HG02943 (cell line): ENCODE results near the gene SLAMF7.
"Not testable (repeated sequence)": the region's sequence is repeated elsewhere in the genome, so short reads cannot be mapped to it uniquely, and the experiment has no call there.

Source experiments
- ATAC-seq: cut with Tn5 transposase; IDR thresholded peaks from one replicate; pipeline ENCODE4 v1.9.1; 2021; ENCODE audit warnings: mild to moderate bottlenecking, low read depth, moderate library complexity; ENCODE audit not compliant: unreplicated experiment

The SLAMF7 gene, protein sequence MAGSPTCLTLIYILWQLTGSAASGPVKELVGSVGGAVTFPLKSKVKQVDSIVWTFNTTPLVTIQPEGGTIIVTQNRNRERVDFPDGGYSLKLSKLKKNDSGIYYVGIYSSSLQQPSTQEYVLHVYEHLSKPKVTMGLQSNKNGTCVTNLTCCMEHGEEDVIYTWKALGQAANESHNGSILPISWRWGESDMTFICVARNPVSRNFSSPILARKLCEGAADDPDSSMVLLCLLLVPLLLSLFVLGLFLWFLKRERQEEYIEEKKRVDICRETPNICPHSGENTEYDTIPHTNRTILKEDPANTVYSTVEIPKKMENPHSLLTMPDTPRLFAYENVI

DNA sequence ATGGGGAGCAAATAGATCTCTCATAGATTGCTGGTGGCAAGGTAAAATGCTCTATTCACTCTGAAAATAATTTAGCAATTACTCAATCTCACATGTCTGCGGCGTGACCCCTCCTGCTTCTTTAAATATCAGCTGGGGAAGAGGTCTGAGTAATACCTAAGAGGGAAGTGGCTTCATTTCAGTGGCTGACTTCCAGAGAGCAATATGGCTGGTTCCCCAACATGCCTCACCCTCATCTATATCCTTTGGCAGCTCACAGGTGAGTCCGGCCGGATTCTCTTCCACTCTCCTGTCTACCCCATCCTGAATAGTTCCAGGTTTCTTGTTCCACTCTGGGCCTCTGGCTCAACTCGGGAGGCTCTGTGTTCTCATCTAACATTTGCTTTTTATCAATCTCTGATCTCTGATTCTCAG, at the start of gene SLAMF7:
Gene SLAMF7, plus strand, starts transcription at position 150 of the 414 bp plus-strand sequence. Its CDS starts 55 bp downstream, at position 205.
- ATAC-seq: peak; percentile 55

DNA sequence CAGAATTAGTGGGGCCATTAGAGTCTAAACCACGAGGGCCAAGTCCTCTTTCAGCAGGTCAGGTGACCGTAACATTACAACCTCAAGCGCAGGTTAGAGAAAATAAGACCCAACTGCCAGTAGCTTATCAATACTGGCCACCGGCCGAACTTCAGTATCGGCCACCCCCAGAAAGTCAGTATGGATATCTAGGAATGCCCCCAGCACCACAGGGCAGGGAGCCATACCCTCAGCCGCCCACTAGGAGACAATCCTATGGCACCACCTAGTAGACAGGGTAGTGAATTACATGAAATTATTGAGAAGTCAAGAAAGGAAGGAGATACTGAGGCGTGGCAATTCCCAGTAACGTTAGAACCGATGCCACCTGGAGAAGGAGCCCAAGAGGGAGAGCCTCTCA, 46.7 kb upstream of the SLAMF7 start:
- not testable (repeated sequence) for ATAC-seq

DNA sequence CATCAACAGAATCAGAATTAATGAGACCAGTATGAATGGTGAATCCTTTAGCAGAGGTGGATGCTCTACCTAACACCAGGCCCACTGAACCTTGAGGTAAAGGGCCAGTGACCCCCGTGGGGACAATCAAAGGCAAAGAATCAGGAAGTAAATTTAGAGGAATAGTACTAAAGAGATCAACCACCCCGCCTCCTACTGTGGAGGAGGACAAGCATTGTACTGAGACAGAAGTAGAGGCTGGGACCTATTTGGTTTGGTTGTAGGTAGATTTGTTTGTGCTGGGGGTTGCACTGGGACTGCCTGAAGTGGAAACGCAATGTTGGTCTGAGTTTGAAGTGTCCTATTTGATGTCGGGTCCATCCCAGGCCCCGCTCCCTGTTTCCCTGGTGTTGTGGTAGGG, 36.9 kb upstream of the SLAMF7 start:
- no peak for ATAC-seq

DNA sequence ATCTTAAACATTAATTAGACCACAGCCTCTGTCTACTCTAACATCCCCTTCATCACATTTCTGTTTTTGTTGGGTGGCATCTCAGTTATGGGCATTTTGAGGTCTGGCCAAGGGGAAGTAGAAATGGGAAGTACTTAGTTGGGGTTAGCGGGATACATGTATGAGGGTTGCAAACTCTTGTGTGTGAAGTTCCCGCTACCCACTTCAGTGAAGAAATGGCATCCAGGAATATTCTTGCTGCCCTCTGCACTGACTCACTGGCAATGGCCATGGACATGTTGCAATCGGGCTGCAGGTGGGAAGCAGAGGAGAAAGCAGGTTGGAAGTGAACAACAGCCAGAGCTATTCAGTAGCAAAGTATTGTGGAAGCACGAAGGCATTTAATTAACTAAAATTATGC, 34.8 kb upstream of the SLAMF7 start:
- ATAC-seq: no peak

DNA sequence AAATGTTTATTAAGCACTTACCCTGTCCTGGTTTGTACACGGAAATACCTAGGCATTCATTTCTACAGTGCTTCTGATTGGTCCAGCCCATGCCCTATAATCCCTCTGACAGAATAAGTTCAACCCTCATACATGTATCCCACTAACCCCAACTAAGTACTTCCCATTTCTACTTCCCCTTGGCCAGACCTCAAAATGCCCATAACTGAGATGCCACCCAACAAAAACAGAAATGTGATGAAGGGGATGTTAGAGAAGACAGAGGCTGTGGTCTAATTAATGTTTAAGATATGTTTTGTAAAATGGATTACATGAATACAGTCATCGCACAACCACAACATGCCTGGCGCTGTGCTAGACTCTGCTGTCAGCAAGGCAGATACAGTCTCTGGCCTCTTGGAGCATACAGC, 33.8 kb upstream of the SLAMF7 start:
- not testable (repeated sequence) for ATAC-seq

DNA sequence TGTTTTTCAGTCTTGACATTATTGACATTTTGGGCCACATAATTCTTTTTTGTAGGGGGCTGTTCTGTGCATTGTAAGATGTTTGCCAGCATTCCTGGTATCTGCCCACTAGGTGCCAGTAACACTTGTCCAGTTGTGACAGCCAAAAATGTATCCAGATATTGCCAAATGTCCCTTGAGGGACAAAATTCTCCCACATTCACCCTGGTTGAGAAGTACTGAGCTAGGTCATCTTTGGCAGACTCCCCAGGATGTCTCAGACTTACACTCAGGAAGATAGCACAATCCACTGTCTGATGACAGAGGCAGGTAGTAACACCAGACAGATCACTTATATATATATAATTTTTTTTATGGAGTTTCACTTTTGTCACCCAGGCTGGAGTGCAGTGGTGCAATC, 33.3 kb upstream of the SLAMF7 start:
- ATAC-seq: no peak

DNA sequence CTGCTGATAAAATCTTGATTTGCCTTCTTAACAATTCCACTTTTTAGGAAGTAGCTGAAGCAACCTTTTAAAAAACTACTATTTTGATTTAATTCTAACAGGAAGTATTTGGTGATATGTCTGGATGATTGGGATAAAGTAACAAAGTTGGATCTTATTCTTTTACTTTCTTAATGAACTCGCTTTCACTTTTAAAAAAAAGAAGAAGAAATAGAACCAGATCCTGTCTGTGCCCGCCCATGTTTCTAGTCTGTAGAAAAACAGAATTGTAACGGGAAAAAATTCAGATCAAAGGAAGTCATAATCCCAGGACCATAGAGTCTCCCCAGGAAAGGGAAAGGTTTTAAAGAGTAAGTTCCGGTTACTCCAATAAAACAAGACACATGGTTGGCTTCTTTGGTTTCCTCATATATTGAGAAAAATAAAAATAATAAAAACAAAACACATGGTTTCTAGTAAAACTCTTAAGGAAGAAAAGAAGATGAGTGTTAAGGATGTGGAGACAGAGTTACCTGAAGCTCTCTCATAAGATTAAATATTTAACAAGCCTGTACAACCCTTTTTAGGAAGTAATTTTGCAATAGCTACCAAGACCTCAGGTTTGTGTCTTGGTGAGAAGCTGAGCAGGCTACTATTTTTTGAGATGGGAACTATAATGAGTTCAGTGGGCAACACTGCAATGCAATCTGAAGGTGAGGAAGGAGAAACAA, 32.4 kb upstream of the SLAMF7 start:
- ATAC-seq: no peak

DNA sequence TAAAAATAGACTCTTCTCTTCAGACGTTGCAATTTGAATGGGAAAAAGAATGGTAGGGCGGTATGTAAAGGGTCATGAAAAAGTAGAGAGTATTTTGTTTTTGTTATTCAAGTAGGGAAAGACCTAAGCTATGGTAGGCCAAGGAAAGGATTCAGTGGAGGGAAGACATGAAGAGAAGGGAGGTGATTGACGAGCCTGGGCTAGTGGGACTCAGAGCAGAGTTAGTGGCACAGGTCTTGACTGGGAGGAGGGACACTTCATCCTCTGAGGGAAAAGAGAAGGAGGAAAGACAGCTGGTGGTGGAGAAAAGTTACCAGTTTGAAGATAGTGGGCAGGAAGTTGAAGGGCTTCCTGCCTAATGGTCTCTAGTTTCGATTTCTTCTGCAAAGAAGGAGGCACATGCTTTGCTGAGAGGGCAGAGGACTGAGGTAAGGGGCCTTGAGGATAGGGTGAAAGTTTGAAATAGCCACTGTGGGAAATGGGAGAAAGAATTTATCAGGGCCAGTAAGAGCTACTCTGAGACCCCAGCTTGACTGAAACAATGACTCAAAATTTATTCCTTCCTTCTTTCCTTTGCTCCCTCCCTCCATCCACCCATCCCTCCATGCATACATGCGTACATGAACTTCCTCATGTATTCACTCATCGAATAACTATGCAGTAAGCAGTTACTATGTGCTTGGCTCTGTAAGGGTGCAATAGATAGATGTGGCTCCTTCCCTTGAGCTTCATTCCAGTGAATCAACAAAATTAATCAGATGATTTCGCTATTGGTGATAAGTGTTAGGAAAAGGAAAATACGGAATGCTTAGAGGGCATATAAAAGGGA, 31.6 kb upstream of the SLAMF7 start:
- ATAC-seq: no peak

DNA sequence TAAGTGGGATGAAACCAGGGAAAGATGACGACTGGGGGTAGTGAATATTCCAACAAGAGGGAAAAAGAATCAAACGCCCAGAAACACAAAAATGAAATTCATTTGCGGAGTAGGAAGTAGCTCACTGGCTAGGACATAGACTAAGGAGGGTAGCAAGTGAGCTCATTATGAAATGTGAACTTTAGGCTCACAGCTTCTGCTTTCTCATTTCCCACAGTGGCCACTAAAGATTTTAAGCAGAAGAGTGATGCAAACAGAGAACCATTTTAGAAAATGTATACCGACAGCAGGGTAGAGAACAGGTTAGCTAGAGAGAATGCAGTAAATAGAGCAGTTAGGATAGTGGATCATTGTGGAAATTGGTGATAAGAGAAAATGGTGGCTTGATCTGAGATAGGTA, 30.9 kb upstream of the SLAMF7 start:
- no peak for ATAC-seq

DNA sequence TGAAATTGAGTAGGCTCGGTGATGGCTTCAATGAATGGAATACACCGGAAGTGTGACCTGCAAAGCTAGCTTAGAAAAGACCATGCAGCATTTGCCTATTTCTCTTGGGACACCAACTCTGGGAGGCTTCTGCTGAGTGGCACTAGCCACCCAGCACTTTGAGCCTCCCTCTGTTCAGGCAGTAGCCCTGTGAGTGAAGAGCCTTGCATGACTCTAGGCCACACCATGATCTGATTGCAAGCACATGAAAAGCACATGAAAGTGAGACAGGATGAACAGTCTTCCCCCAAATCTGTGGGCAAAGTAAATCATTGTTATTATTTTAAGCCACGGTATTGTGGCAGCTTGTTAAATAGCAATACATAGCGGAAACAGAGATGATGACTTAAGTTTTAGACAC, 30.2 kb upstream of the SLAMF7 start:
- peak; percentile 34 for ATAC-seq

DNA sequence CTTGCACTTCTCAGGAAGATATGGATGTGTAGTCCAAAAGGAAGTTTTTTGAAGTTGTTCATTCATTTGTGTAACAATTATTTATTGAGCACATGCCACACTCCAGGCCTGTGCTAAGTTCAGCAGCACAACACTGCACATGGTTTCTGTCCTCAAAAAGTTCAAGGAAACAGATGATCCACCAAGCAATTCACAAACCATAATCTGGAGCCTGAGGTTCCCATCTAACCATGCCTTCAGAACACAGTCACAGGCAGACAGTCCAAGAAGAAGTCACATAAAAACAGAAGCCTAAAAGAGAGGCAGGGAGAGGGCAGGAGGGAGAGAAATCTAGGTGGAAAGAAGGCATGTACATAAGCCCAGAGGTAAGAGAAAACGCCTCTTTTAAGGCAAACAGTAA, 29.3 kb upstream of the SLAMF7 start:
- no peak for ATAC-seq

DNA sequence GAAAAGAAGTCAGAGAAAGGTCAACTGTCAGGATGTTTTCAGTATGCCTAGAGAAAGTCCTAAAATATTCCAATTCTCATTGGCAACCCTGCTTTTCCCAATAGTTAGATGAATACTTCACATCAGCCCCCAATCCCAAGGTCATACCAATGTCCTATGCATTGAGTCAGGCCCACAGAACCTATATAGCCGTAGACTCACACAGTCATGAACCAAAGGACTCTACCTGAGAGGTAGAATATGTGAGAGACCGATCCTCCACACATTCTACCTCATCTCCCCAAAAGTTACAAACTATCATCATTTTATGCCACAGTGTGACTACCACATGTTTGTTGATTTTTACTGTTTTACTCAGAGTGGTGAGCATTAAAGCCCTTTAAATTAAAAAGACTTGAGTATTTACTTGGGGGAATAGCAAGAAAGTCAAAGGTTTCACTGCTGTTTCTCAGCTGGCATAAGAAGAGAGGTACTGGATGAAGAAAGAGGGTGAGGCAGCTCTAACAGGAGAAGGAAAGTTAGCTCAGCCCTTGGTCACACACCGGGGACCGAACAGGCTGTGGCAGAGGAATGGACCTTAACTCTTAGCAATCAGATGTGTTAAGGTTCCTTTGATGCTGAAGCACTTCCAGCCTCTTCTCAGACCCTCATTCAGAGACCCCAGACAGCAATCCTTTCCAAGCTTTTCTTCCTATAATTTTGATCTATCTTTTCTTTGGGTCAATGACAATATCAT, 28.4 kb upstream of the SLAMF7 start:
- no peak for ATAC-seq

DNA sequence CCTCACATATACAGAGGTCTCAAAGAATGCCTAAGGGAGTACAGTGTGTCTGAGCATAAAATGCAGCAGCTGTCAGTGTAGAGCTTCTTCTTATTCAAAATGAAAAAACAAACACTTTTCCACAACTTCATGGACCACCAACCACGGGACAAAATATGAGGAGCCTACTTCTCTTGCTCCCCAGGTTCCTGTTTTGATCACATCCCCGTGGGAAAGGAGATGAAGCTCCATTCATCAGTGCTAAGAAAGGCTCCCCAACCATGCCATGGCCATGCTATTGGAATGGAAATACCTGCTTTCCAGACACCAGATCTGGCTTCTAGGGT, 27.8 kb upstream of the SLAMF7 start:
- ATAC-seq: no peak

DNA sequence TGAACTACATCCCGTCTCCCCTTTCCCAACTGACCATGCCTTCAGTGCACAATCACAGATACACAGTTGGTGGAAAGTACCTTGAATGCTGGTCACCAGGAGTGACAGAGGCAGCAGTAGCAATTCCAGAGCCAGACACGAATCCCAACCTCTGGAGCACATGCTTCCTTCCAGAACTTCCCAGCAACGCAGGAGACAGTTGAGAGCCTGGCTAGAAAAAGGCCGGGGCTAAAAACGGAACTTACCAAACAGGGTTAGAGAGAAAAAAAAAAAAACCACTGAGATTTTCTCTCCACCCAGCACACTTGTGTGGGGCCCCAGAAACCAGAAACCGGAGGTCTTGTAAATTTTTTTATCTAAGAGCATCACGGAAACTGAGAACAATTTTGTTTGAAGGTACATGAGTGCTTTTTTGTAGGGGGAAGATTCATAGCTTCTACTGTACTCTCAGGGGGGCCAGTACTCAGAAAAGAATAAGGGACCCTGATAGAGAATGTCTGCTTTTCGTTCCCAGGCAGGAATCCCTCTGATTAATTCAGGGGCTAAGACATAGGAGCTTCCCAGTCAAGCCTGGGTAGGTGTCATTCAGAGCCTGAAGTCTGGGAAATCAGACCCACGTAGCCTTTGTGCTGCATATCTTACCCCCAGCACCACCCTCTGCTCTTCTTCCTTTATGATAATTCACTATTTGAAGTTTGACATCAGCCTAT, 27.3 kb upstream of the SLAMF7 start, which contains the start of gene CD48:
Gene CD48, minus strand, starts transcription at position 221 of the 710 bp plus-strand sequence. Its CDS starts 59 bp downstream, at position 162.
- no peak for ATAC-seq

DNA sequence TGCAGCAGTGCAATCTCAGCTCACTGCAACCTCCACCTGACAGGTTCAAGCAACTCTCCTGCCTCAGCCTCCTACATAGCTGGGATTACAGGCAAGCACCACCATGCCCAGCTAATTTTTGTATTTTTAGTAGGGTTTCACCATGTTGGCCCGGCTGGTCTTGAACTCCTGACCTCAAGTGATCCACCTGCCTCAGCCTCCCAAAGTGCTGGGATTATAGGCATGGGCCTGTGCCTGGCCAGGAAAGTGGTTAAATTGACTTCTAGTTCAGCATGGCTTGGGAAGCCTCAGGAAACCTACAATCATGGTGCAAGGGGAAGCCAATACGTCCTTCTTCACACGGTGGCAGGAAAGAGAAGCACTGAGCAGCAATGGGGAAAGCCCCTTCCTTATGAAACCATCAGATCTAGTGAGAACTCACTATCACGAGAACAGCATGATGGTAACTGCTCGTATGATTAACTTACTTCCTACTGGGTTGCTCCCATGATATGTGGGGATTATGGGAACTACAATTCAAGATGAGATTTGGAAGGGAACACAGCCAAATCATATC, 26.4 kb upstream of the SLAMF7 start:
- not testable (repeated sequence) for ATAC-seq

DNA sequence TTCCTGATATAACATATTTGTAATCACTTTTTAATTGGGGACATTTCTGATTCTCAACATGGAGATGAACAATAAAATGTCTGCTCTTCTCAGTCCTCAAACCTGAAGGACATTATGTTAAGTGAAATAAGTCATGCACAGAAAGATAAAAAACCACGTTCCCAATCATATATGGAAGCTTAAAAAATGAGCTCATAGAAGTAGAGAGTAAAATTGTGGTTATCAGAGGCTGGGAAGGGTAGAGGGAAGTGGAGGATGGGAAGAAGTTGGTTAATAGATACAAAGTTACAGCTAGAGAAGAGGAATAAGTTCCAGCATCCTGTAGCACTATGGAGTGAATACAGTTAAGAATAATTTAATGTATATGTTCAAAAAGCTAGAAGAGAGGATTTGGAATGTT, 25.9 kb upstream of the SLAMF7 start:
- no peak for ATAC-seq

DNA sequence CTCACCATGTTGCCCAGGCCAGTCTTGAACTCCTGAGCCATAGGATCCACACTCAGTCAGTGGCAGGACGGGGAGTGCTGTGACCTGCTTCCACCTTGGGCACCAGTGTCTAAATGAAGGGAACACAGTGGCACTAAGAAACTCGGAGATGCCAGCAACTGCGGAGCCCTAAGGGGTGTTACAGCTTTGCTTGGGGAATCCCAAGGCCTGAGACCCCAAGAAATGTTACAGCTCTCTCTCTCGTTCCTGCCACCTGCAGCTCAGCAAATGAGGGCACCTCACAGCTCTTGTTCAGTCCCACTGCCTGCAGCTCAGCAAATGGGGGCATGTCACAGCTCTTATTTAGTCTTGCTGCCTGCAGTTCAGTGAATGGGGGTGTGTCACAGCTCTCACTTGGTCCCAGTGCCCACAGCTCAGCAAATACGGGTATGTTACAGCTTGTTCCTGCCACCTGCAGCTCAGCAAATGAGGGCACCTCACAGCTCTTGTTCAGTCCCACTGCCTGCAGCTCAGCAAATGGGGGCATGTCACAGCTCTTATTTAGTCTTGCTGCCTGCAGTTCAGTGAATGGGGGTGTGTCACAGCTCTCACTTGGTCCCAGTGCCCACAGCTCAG, 24.9 kb upstream of the SLAMF7 start:
- not testable (repeated sequence) for ATAC-seq

DNA sequence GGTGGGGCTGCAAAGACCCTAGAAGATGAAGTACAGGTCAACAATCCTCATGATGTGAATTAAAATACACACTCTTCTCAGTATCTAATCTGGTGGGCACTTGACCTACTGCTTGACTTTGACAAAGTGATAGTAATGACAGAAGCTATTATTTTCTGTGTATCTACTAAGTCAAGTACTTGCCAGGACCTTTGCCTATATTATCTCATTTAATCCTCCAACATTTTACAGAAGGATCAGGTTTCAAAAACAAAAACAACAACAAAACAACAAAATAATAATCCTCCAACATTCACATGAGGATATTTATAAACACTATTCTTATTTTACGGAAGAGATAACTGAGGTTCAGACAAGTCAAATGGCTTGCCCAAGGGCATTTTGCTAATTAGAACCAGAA, 23.0 kb upstream of the SLAMF7 start:
- ATAC-seq: no peak

DNA sequence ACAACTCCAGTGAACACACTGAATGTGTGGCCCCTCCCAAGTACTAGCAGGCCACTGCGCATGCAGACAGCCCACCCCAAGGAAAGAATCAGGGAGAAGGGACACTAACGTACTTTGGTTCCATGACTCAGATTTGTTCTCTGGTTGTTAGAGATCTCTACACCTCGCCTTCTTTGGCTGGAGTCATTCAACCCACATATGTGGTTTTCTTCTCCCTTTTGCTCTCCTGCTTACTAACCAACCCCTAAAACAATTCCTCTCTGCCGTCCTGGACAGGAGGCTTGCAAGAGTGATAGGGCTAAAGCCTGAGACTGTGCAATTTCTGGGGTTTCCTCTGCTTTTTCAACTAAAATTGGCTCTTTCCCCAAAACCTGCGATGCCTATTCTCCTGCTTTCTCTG, 21.7 kb upstream of the SLAMF7 start:
- ATAC-seq: no peak
